Measurements from ENCODE around the gene GIMAP8.
"Not testable (repeated sequence)": the region's sequence is repeated elsewhere in the genome, so short reads cannot be mapped to it uniquely, and the experiment has no call there.

The GIMAP8 gene

GRCh38 chr7:150468241-150468640 lies 17.8 kb downstream of the GIMAP8 start:
- no peak for DNase-seq

GRCh38 chr7:150471886-150472285 lies 21.5 kb downstream of the GIMAP8 start:
- DNase-seq, result no peak

GRCh38 chr7:150473902-150474301 lies 23.5 kb downstream of the GIMAP8 start:
- DNase-seq, result no peak

- no peak for DNase-seq
Observed at GRCh38 chr7:150476285-150476684, 25.9 kb downstream of the GIMAP8 start.

GRCh38 chr7:150476819-150477631 lies 26.6 kb downstream of the GIMAP8 start:
- no peak for DNase-seq

GRCh38 chr7:150479023-150479716 lies 28.7 kb downstream of the GIMAP8 start:
- DNase-seq, result no peak

- no peak for DNase-seq
Observed at GRCh38 chr7:150481186-150481920, 30.9 kb downstream of the GIMAP8 start.

- no peak for DNase-seq
Observed at GRCh38 chr7:150481922-150482321, 31.5 kb downstream of the GIMAP8 start.

- DNase-seq, result peak; percentile 52
Observed at GRCh38 chr7:150483514-150483913, 33.1 kb downstream of the GIMAP8 start.

- DNase-seq, result not testable (repeated sequence)
Observed at GRCh38 chr7:150484071-150484470, 33.6 kb downstream of the GIMAP8 start.

GRCh38 chr7:150487625-150488024 lies 37.2 kb downstream of the GIMAP8 start:
- DNase-seq, result no peak

GRCh38 chr7:150489782-150490181 lies 39.4 kb downstream of the GIMAP8 start:
- DNase-seq, result no peak

GRCh38 chr7:150493442-150493841 lies 43.0 kb downstream of the GIMAP8 start:
- not testable (repeated sequence) for DNase-seq

GRCh38 chr7:150502519-150502918 lies 52.1 kb downstream of the GIMAP8 start:
- no peak for DNase-seq

- DNase-seq, result no peak
Observed at GRCh38 chr7:150503155-150503554, 52.7 kb downstream of the GIMAP8 start.

GRCh38 chr7:150503581-150503980 lies 53.2 kb downstream of the GIMAP8 start:
- no peak for DNase-seq

GRCh38 chr7:150507947-150508602 lies 57.6 kb downstream of the GIMAP8 start:
- no peak for DNase-seq

- no peak for DNase-seq
Observed at GRCh38 chr7:150511048-150511447, 60.6 kb downstream of the GIMAP8 start.

GRCh38 chr7:150513758-150514157 lies 63.3 kb downstream of the GIMAP8 start:
- no peak for DNase-seq

- DNase-seq, result no peak
Observed at GRCh38 chr7:150514748-150515222, 64.4 kb downstream of the GIMAP8 start, which contains the start of gene GIMAP7. Gene GIMAP7 (plus strand): TSS chr7:150514872. CDS start chr7:150519975, 5,103 bp downstream.

GRCh38 chr7:150515248-150516147 lies 65.1 kb downstream of the GIMAP8 start:
- DNase-seq, result no peak
